Activated naive CD4-positive, alpha-beta T cell treated with anti-CD3 and anti-CD28 coated beads, Interleukin-2, amount 10 ng/mL, durations not matched to agents 7 days and 5 days (primary cell): Measurements from ENCODE around the gene SCNN1A.
A peak's percentile ranks its signal among the peaks of the same experiment; 100 is the strongest.

ENCODE experiments used
- CTCF ChIA-PET: fragments of 350-600 bp; sonication (Branson Sonifier 250); formaldehyde crosslinking; loops from one replicate; lab custom pipeline; 2021; ENCODE audit warnings: antibody characterized with exemption; lab: Charles Lee
- DNase-seq: peaks from one replicate; pipeline ENCODE4 v3.0.0-alpha.2; 2020
- H3K27ac Mint-ChIP-seq: one replicate; pipeline ENCODE4 v1.8.0; 2021; ENCODE audit warnings: mild to moderate bottlenecking, moderate library complexity, mixed read lengths
- H3K27me3 Mint-ChIP-seq: one replicate; pipeline ENCODE4 v1.8.0; 2021; ENCODE audit warnings: mild to moderate bottlenecking, mixed read lengths
- H3K36me3 Mint-ChIP-seq: one replicate; pipeline ENCODE4 v1.8.0; 2021; ENCODE audit warnings: mixed read lengths
- H3K4me1 Mint-ChIP-seq: one replicate; pipeline ENCODE4 v1.8.0; 2021; ENCODE audit warnings: mixed read lengths
- H3K4me3 Mint-ChIP-seq: one replicate; pipeline ENCODE4 v1.8.0; 2021; ENCODE audit warnings: mild to moderate bottlenecking, moderate library complexity, mixed read lengths
- H3K9me3 Mint-ChIP-seq: one replicate; pipeline ENCODE4 v1.8.0; 2021; ENCODE audit warnings: mixed read lengths

The SCNN1A gene

DNA sequence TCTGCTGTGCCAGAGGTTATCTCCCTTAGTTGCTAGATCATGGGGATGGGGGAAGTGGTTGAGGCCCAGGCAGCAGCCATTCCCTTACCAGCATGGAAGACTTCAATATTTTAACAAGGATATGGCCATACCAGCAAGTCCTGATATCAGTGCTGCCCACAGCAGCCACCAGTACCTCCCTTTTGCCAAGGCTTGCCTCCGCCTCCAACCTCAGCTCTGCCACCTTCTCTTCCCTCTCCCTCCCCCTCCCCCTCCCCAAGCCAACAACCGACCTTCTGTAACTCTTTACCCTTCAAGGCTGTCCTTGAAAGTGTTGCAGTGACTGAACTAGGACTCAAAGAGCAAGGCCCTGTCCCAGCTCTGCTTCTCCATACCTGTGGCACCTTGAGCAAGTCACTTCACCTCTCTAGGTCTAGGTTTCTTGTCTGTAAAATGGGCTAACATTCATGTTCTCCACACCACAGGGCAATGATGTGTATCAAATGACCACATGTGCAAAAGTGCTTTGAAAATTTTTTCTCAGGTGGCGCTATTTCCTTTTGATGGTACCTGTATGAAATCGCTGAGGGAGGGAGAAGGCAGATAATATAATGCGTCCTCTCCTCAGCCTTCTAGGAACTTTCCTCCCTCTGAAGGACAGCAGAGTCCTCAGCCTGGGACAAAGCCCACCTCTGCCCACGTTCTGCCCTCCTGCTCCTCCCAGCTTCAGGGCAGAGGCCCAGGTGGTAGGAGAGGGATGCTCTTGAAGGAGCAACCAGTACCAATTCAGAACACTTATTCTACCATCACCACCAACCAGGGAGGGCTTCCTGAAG is 50.2 kb downstream of the SCNN1A start:
- DNase-seq: no peak
- Mint-ChIP-seq H3K4me1 (peaks cover 34% of the 10 kb centered on the region), H3K9me3 (no peaks in the 10 kb centered on the region), H3K36me3 (peaks cover 15% of the 10 kb centered on the region), H3K27me3 (no peaks in the 10 kb centered on the region), H3K4me3 (no peak overlapping the region), H3K27ac (peak overlapping the region; percentile 50)
- CTCF ChIA-PET: interaction anchor here (0.9 to 2.9 kb wide), 3 partner anchors 10 to 98 kb away, joined by 3 to 33 read pairs (median 15); no protein-coding TSS in a partner anchor

DNA sequence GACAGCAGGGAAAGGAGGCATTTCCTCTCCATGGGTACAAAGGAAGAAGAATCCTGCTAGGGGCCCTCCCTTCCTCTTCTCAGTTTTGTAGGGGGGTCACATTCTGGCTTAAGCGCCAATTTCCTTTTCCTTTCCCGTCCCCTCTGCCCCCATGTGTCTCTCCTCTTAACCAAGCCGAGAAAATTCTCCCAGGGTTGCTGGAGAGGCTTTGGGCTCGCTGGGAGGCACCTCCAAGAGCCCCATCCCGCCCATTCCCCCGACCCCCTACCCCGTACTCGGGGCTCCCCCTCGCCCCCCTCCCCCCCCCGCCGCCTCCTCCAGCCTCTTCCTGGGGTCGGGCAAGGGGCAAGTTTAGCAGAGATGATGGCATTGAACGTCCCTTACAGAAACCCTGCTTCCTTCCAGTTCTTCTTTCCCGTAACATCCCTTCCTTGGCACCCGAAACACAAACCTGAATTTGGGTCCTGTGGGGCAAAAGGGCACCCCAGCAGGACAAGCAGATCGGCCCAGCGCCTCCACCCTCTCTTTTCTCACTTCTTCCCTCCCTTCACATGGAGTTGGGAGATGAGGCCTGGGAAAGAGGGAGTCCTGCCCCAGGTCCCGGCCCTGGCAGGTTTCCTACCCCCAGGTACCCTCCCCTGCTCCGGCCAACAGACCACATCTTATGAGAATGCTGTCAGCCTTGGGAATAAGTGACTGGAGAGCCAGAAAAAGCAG is 51.2 kb downstream of the SCNN1A start:
- no peak for DNase-seq
- peak overlapping the region; percentile 1 for H3K4me3 Mint-ChIP-seq
- peaks cover 36% of the 10 kb centered on the region for H3K4me1 Mint-ChIP-seq
- H3K27ac Mint-ChIP-seq: peak overlapping the region; percentile 80
- peaks cover 5% of the 10 kb centered on the region for H3K27me3 Mint-ChIP-seq
- CTCF ChIA-PET: interaction anchor here (0.7 to 2.2 kb wide), 7 partner anchors 11 to 141 kb away, joined by 3 to 19 read pairs (median 8); no protein-coding TSS in a partner anchor
- no peaks in the 10 kb centered on the region for H3K9me3 Mint-ChIP-seq
- H3K36me3 Mint-ChIP-seq: peaks cover 10% of the 10 kb centered on the region

DNA sequence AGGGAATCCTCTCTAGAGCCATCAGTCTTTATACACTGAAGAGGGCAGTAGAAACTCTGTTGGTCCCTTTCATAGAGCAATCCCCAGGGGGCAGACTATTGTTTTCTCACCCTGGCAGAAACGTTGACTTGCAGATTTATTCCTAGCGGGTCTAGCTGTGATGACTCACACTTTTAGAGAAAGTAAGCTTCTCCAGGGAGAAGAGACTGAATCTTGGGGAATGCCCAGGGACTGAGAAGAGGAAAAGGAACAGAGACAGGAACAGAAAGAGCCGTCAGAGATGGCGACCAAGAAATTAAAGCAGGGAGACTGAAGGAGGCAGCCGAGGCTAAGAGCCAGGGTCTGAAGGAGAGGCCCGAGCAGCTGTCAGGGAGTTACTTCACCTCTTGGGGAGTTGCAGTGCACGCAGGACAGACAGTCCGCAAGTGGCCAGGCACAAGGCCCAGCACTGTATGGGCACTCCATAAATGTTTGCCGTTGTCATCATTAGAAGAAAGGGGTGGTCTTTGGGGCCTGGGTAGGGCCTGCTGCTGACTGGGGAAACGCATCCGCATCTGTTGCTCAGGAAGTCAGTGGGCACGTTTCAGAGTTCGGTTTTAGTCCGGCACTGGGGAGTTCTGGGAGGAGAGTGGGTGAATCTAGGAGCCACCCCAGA is 51.9 kb downstream of the SCNN1A start:
- CTCF ChIA-PET: interaction anchor here (0.6 to 2.2 kb wide), 12 partner anchors 9 to 147 kb away, joined by 3 to 19 read pairs (median 7); partner anchors contain the start of gene VAMP1
- H3K27ac Mint-ChIP-seq: peak overlapping the region; percentile 80
- H3K27me3 Mint-ChIP-seq: peaks cover 10% of the 10 kb centered on the region
- H3K9me3 Mint-ChIP-seq: no peaks in the 10 kb centered on the region
- peaks cover 10% of the 10 kb centered on the region for H3K36me3 Mint-ChIP-seq
- peak overlapping the region; percentile 1 for H3K4me3 Mint-ChIP-seq
- peak; percentile 49 for DNase-seq
- H3K4me1 Mint-ChIP-seq: peaks cover 41% of the 10 kb centered on the region

DNA sequence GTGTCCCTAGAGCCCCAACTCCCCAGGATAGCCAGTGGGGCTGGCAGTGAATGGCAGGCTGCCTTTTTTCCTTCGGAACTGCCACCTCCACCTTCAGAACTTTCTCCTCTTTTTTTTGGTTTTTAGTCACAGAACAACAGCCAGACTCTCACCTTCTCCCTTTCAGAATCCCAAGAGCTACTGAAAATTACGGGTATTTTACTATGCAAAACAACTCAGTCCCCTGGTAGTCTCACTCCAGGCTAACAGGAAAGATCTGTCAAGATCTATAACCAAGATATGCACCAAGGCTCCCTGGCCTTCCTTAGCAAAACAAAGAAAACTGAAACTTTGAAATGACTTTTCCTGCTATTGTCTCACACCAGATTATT is 52.4 kb downstream of the SCNN1A start:
- DNase-seq: no peak
- Mint-ChIP-seq H3K4me3 (no peak overlapping the region), H3K9me3 (no peaks in the 10 kb centered on the region), H3K27ac (peak overlapping the region; percentile 80), H3K36me3 (peaks cover 8% of the 10 kb centered on the region), H3K27me3 (peaks cover 15% of the 10 kb centered on the region), H3K4me1 (peaks cover 46% of the 10 kb centered on the region)
- CTCF ChIA-PET: interaction anchor here (0.9 to 2.2 kb wide), 11 partner anchors 9 to 147 kb away, joined by 3 to 19 read pairs (median 8); partner anchors contain the start of gene VAMP1

DNA sequence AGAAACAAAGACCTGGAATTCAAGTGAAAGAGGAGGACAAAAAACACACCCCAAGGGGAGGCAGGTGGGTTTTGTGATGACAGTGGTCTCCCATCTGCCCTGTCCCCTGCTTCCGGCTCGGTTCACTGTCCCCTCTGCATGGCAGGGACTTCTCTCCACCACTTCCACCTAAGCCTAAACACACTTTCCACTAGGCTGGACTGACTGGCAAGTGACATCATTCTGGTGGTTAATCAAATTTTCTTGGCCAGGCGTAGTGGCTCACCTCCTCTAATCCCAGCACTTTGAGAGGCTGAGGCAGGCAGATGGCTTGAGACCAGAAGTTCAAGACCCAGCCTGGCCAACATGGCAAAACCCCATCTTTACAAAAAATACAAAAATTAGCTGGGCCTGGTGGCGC is 53.0 kb downstream of the SCNN1A start:
- Mint-ChIP-seq H3K36me3 (peaks cover 8% of the 10 kb centered on the region), H3K4me1 (peaks cover 50% of the 10 kb centered on the region), H3K4me3 (no peak overlapping the region), H3K27ac (no peak overlapping the region), H3K27me3 (peaks cover 21% of the 10 kb centered on the region), H3K9me3 (no peaks in the 10 kb centered on the region)
- no peak for DNase-seq
- CTCF ChIA-PET: interaction anchor here (0.9 to 2.2 kb wide), 9 partner anchors 9 to 142 kb away, joined by 3 to 19 read pairs (median 9); no protein-coding TSS in a partner anchor

DNA sequence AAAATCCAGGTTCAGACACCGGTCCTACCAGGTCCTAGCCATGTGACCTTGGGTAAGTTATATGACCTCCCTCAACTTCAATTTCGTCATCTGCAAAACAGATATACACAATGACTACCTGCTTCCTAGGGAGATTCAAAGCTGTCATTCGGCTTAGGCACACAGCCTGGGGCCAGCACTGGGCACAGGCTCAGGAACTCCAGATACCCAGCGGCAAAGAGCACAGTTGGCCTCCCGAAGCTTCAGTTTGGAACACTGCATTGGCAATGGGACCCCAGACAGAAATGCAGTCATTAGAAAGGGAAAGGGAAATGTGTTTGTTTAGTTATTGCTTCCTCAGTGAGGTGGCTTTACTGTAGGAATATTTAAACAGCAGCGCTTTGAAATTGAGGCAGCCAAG is 53.5 kb downstream of the SCNN1A start:
- CTCF ChIA-PET: interaction anchor here (0.6 to 2.2 kb wide), 3 partner anchors 13 to 143 kb away, joined by 3 to 19 read pairs (median 3); no protein-coding TSS in a partner anchor
- Mint-ChIP-seq H3K4me1 (peaks cover 50% of the 10 kb centered on the region), H3K36me3 (peaks cover 7% of the 10 kb centered on the region), H3K4me3 (no peak overlapping the region), H3K9me3 (no peaks in the 10 kb centered on the region), H3K27me3 (peaks cover 26% of the 10 kb centered on the region), H3K27ac (no peak overlapping the region)
- DNase-seq: no peak

DNA sequence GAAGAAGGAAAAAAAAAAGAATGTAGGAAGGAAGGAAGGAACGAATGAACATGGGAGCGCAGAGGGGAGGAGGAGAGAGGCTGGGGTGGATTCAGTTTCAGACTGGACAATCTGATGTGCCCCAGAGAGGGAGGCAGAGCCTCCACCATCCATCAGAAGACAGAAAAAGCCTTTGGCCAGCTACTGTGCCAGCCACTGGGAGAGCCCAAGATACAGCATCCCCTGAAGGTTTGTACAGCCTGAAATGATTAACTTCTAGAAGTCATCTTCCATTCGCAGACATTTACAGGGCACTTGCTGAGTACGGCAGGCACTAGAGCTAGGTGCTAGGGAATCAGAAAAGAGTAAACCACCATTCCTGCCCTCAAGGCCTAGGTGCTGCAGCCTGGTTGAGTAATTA is 55.9 kb downstream of the SCNN1A start:
- no peak for DNase-seq

DNA sequence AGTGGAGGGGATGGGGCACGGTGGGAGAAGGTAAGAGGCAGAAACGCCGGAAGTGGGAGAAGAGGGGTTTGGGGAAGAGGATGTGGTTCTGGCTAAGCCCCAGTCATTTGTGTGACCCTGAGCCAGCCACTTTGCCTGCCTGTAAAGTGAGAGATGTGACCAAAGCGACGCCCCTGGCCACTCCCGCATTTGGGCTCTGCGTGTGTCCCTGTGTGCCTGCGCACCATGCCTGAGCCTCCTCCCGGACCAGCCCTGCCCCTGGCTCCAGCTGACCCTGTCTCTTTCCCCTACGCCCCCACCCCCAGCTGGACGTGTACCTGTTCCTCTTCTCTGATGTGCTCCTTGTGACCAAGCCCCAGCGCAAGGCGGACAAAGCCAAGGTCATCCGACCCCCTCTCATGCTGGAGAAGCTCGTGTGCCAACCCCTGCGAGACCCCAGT is 56.9 kb downstream of the SCNN1A start:
- CTCF ChIA-PET: no interaction called here
- Mint-ChIP-seq H3K4me1 (peaks cover 25% of the 10 kb centered on the region), H3K9me3 (no peaks in the 10 kb centered on the region), H3K36me3 (no peaks in the 10 kb centered on the region), H3K4me3 (no peak overlapping the region), H3K27me3 (peaks cover 50% of the 10 kb centered on the region), H3K27ac (no peak overlapping the region)
- no peak for DNase-seq

More for the DNA sequence above, 55.9 kb downstream of the SCNN1A start:
- H3K4me1 Mint-ChIP-seq: peaks cover 34% of the 10 kb centered on the region
- H3K36me3 Mint-ChIP-seq: no peaks in the 10 kb centered on the region
- H3K4me3 Mint-ChIP-seq: no peak overlapping the region
- CTCF ChIA-PET: no interaction called here
- peaks cover 46% of the 10 kb centered on the region for H3K27me3 Mint-ChIP-seq
- no peaks in the 10 kb centered on the region for H3K9me3 Mint-ChIP-seq
- H3K27ac Mint-ChIP-seq: no peak overlapping the region

DNA sequence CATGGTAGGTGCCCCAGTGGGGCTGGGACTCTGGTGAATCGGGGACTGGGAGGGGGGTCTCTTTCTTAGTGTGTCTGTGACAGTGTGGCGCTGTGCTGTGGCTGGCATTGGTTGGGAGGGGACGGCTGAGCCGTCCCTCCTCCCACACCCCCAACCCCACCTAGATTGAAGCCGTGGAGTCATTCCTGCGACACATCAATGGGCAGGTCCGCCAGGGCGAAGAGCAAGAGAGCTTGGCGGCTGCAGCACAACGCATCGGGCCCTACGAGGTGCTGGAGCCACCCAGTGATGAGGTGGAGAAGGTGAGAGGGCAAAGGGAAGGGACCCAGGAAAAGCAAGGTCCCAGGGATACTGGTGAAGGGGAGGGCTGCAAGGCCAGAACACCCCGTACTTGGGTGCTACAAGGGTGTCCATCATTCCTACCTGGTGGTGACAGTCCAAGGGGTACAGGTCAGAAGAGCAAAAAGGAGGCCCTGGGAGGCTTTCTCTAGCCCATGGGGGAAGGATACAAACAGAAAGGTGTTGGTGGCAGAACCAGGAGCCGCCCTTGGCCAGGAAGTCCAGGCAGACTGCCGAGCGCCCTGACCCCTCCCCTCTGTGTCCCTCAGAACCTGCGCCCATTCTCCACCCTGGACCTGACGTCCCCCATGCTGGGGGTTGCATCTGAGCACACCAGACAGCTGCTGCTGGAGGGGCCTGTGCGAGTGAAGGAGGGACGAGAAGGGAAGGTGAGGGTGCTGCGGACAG is 57.5 kb downstream of the SCNN1A start:
- H3K4me1 Mint-ChIP-seq: peaks cover 19% of the 10 kb centered on the region
- no peak overlapping the region for H3K4me3 Mint-ChIP-seq
- H3K36me3 Mint-ChIP-seq: no peaks in the 10 kb centered on the region
- CTCF ChIA-PET: no interaction called here
- H3K27me3 Mint-ChIP-seq: peaks cover 56% of the 10 kb centered on the region
- H3K9me3 Mint-ChIP-seq: no peaks in the 10 kb centered on the region
- no peak for DNase-seq
- H3K27ac Mint-ChIP-seq: no peak overlapping the region

DNA sequence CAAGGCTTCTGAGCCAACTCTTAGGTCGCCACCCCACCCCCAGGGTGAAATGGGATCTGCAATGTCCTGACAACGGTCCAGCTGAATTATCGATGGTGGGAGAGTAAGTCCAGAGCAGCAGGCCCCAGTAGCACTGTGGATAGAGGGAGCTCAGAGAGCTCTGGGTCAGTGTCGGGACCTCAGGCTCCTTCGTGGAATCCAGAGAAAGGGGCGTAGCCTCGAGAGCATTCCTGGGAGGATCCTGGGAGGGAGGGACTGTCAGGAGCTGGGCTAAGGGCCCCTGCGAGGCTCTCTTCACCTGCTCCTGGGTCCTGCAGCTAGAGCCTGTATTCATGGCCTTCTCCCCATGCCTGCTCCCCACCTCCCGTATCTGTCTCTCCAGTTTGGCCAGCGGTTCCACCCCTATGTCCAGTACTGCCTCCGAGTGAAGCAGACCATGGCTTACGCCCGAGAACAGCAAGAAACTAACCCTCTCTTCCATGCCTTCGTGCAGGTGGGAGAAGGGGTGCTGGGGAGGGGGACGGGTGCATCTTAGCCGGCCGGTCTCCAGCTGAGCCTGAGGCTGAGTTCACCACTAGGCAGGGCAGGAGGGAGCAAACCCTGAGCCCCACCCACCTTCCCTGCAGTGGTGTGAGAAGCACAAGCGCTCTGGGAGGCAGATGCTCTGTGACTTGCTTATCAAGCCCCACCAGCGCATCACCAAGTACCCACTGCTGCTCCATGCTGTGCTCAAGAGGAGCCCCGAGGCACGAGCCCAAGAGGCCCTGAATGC is 58.3 kb downstream of the SCNN1A start:
- Mint-ChIP-seq H3K27ac (no peak overlapping the region), H3K27me3 (peaks cover 63% of the 10 kb centered on the region), H3K4me3 (no peak overlapping the region), H3K4me1 (peaks cover 18% of the 10 kb centered on the region), H3K36me3 (no peaks in the 10 kb centered on the region), H3K9me3 (no peaks in the 10 kb centered on the region)
- CTCF ChIA-PET: no interaction called here
- no peak for DNase-seq

DNA sequence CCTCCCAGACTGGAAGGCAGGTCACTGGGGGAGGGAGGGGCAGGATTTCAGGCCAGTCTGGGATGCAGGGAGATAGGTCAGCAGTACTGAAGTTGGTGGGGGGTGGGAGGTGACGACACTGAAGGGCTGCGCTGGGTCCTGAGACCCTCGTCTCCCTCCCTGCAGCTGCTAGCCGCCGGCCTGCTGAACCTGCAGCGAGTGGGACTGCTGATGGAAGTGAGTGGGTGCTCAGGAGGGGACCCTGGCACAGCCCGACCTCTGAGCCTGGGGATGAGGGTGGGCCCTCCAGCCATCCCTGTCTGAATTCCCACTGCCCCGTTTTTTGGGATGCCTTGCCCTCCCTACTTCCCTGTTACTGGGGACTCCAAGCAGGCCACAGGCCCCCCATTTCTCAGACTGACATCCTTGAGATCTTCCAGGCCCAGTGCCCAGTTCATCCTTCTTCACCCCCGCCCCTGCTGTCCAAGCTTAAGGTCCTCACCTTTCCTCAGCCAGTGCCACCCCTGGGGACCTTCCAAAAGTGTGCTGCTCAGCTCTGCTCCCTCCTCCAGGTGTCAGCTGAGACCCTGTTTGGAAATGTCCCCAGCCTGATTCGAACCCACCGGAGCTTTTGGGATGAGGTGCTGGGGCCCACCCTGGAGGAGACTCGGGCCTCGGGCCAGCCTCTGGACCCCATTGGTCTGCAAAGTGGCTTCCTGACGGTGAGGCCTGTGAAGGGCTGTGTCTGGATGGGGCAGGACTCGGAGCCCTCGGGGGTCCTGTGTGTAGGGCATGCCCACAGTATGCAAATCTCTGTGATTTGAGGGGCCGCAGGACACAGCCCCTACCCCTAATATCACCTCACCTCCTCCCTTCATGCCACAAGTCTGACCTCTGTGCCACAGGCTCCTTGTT is 59.4 kb downstream of the SCNN1A start:
- Mint-ChIP-seq H3K4me1 (peaks cover 16% of the 10 kb centered on the region), H3K36me3 (no peaks in the 10 kb centered on the region), H3K27ac (no peak overlapping the region), H3K27me3 (peaks cover 75% of the 10 kb centered on the region), H3K9me3 (no peaks in the 10 kb centered on the region), H3K4me3 (no peak overlapping the region)
- CTCF ChIA-PET: interaction anchor here (1.1 kb wide), 1 partner anchor 121 kb away, joined by 5 read pairs; no protein-coding TSS in a partner anchor
- DNase-seq: no peak

DNA sequence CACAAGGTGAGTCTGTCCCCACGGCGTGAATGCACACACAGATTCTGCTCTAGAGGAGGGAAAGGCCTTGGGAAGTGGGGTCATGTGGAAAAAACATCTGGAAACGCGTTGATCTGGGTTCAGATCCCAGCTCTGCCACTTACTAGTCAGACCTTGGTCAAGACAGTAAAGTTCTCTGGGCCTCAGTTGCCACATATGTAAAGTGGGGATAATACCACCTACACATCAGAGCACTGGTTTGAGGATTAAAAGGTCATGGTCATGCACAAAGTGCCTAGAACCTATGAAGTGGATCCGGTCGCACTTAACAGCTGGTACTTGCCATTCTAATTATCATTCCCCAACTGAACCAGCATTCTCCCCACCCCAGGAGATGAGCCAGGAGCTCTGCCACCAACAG is 60.2 kb downstream of the SCNN1A start:
- H3K4me3 Mint-ChIP-seq: no peak overlapping the region
- peaks cover 82% of the 10 kb centered on the region for H3K27me3 Mint-ChIP-seq
- no peak overlapping the region for H3K27ac Mint-ChIP-seq
- CTCF ChIA-PET: interaction anchor here (1.1 to 3.6 kb wide), 3 partner anchors 8 to 120 kb away, joined by 3 to 10 read pairs (median 5); no protein-coding TSS in a partner anchor
- no peaks in the 10 kb centered on the region for H3K9me3 Mint-ChIP-seq
- DNase-seq: no peak
- H3K4me1 Mint-ChIP-seq: peaks cover 16% of the 10 kb centered on the region
- no peaks in the 10 kb centered on the region for H3K36me3 Mint-ChIP-seq
